NCI-H69 (cell line): Measurements from ENCODE around the gene WIPF1.

Source experiments
- DNase-seq: peaks from one replicate; lab custom pipeline; 2025; lab: John Stamatoyannopoulos, UW

WIPF1 gene, protein sequence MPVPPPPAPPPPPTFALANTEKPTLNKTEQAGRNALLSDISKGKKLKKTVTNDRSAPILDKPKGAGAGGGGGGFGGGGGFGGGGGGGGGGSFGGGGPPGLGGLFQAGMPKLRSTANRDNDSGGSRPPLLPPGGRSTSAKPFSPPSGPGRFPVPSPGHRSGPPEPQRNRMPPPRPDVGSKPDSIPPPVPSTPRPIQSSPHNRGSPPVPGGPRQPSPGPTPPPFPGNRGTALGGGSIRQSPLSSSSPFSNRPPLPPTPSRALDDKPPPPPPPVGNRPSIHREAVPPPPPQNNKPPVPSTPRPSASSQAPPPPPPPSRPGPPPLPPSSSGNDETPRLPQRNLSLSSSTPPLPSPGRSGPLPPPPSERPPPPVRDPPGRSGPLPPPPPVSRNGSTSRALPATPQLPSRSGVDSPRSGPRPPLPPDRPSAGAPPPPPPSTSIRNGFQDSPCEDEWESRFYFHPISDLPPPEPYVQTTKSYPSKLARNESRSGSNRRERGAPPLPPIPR

DNA sequence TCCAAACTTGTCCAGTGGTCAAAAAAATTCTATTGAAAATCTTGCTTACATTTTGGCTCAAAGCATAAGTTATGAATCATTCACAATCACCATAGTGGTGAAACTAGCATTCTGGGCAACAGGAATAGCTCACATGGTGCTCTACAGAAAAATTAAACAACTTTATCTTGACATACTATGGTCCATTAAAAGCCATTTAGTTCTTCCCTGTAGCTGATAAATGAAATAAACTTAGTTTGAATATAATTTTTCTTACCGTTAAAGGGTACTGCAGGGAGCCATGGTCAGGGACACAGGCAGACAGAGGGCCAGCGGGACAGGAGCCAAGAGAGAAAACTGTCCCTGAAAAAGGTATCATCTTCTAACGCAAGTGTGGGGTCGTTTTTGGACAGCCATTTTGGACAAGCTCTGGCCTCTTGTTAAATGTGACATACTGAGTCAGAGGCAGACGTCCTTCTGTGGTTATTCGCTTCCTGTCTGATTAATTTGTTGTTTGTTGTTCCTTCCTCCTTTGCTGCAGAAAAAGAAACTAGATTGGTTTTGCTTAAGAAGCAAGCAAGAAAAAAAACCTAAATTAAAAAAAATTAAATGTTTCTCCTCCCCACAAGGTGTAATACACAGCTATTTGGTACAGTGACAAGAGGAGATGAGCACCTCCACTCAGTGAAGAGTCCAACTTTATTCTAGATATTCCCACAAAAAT is at the start of gene WIPF1:
Gene WIPF1, minus strand, starts transcription at position 460 of the 703 bp plus-strand sequence. CDS start 12,231 bp downstream, outside the sequence.
- no peak for DNase-seq

GRCh38 chr2:174645296-174645695 is 47.7 kb upstream of the WIPF1 start:
- DNase-seq = no peak

GRCh38 chr2:174644406-174644805 is 46.8 kb upstream of the WIPF1 start:
- DNase-seq = no peak

DNA sequence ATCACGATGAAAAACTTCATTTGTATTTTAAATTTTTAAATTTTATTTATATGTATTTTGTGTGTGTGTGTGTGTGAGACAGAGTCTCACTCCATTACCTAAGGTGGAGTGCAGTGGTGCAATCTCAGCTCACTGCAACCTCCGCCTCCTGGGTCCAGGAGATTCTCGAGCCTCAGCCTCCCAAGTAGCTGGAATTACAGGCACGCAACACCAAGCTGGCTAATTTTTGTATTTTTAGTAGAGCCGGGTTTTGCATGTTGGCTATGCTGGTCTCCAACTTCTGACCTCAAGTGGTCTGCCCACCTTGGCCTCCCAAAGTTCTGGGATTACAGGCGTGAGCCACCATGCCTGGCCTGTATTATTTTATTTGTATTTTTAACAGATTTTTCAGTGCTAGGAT is 45.8 kb upstream of the WIPF1 start:
- no peak for DNase-seq

- no peak for DNase-seq
Observed at GRCh38 chr2:174641168-174641567, 43.6 kb upstream of the WIPF1 start.

DNA sequence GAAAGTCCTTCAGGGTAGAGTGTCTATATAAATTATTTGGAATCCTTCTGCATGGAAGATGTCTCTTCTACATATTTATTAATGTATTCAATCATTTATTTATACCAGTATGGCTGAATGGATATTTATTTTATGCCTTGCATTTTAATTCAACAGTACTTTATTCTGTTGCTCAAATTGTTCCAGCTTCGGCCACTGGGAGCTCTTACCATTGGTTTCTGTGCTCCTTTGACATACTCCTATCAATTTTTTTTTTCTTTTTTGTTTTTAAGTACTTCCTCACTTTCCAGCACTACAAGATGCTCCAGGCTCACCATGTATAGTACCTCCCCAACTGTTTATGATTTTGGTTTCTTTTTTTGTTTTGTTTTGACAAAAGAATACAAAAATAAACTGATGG is 39.4 kb upstream of the WIPF1 start:
- no peak for DNase-seq

- DNase-seq = no peak
Observed at GRCh38 chr2:174635776-174636404, 38.3 kb upstream of the WIPF1 start.

GRCh38 chr2:174635015-174635593 is 37.5 kb upstream of the WIPF1 start:
- no peak for DNase-seq

DNA sequence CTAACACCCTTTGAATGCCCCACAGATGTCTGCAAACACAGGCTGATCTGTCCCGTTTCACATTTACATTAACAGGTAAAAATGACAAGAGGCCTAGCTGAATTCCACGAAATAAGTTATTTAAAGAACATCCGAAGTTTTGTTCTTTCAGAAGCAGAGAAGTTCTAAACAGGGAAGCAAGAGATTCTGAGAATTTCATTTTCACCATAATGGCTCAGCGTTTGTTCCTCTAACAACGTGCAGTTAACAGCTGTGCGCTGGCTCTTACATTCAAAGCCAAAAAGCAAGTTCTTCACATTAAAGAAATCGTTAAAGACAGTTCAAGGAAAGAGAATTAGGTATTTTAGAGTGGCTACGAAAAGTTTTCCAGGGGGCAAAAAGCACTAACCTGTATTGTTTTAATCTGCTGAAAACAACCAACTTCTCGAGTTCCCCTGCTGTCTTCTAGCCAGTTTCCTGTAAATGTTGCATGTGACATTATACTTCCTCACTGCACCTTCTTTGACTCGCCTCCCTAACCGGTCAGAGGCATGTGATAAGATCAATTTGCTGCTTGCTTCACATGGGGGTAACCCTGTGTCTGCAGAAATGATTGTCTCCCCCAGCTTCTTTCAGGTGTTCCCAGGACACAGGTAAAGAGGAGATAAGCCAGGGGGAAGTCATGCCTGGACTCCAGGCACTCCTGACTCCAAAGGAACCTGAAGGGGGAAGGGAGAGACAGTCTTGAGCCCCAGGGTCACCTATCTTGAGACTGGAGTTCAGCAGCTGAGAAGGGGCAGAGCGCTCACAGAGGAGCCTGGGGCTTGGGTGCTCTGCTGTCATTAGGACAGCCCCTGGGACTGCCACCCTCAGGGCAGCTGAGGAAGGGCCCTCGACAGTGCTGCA is 36.8 kb upstream of the WIPF1 start:
- DNase-seq = no peak

DNA sequence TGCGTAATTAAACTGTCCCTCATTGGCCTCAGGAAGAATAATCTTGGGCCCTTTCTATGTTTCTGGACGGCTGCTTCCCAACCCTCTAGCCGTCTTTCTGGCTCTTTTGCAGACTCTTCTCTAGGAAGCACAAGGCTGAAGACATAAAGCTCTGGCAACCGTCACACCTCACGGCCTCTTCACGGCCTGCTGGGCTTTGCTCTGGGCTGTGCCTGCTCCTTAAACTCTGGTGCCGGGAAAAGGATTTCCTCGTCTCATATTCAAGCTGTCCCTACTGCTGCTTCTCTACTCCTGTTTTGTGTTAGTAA is 36.0 kb upstream of the WIPF1 start:
- no peak for DNase-seq

- no peak for DNase-seq
Observed at GRCh38 chr2:174632841-174633622, 35.4 kb upstream of the WIPF1 start.

DNA sequence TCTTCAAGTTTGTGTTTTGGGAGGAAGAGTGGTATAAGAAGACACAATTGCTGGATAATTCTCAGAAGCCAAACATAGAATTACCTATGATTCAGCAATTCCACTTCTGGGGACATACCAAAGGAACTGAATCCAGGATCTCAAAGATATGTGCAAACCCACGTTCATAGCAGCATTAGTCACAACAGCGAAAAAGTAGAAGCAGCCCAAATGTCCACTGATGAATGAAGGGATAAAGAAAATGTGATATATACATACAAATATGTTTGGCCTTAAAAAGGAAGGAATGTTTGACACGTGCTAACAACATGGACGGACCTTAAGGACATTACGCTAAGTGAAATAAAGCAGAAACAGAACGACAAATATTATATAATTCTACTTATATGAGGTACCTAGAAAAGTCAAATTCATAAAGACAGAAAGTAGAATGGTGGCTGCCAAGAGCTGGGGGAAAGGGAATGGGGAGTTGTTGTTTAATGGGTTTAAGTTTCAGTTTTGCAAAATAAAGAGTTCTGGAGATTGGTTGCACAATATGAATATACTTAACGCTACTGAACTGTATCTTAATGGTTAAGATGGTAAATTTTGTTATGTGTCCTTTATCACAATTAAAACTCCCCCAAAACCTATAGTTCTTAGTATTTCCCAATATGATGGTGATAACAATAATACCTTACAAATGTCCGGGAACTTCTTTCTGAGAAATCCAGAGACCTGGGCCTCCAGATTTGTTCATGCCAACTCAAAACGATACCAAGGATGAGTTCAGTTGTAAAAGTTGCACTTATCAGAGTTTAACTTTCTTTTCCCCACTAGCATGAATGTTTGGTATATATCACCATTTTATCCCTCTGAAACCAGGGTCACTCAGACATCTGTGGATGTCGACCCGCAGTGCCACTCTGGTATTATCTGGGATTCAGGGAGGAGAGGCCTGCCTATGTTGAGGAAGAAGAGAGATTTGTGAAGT is 33.7 kb upstream of the WIPF1 start:
- DNase-seq = no peak

- DNase-seq = no peak
Observed at GRCh38 chr2:174630107-174630506, 32.5 kb upstream of the WIPF1 start.

GRCh38 chr2:174629506-174629905 is 31.9 kb upstream of the WIPF1 start:
- no peak for DNase-seq

DNA sequence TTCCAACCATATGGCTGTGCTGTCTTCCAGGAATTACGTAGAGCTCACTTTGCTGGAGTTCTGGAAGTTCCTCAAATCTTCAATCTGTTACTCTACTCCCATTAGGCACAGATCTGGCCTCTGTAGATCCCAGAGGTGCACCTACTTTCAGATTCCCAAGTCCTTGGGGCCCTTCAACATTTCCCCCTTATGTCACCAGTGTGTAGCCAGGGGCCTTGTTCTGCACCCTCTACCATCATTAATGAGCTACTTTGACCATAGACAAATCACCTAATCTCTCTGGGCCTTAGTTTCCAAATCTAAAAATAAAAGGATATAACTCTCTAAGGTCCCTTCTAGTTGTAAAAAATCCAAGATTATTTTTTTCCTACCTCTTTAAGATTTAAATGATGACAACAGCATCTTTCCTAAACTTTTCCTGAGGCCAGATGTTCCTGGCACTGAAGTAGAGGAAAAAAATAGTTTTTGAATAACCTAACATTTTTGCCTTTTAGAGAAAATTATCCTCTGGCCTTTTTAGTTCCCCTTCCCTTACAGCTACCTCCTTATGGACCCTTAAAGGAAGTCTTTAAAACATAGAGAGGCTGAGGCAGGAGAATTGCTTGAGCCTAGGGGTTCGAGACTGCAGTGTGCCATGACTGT is 31.0 kb upstream of the WIPF1 start:
- no peak for DNase-seq

DNA sequence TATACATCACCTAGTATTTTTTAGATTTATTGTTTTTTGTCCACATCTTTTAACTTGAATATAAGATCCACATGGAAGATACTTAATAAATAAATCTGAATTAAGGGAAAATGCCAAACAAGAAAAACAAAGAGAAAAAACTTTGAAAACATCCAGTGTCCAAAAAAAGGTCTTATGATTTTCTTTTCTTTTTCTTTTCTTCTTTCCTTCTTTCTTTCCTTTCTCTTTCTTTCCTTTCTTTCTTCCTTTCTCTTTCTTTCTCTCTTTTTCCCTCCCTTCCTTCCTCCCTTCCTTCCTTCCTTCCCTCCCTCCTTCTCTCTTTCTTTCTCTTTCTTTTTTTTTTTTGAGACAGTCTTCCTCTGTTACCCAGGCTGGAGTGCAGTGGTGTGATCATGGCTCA is 29.6 kb upstream of the WIPF1 start:
- DNase-seq = no peak

- DNase-seq = no peak
Observed at GRCh38 chr2:174624895-174625430, 27.4 kb upstream of the WIPF1 start.

DNA sequence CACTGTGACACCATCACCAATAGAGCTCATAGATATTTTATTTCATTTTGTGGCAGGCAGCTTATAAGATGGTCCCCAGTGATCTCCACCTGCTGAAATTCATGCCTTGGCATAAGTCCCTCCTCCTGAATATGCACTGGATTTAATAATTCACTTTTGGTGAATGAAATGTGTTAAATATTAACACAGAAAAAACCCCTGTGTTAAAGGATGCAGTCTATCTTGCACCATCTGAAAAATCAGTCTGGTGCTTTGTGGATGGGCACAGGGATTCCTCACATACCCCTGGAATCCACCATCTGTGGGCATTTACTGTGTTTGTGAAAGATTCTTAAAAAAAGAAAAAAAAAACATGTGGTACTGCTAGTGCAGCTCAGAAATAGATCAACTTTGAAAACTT is 26.1 kb upstream of the WIPF1 start:
- no peak for DNase-seq

DNA sequence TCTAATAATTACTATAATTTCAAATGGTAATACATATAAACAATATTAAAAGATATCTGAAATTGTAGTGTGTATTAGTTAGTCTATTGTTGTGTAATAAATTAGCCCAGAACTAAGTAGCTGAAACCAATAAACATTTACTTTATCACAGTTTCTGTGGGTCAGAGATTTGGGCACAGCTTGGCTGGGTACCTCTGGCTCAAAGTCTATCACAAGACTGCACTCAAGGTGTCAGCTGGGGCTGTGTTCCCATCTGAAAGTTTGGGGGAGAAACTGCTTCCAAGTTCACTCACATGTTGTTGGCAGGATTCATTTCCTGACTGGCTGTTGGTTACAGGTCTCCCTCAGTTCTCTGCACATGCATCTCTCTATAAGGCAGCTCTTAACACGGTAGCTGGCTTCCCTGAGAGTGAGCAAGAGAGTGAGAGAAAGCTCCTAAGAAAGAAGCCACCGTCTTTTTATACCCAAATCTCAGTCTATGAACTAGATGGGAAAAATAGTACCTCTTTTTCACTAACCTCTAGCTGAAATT is 25.6 kb upstream of the WIPF1 start:
- DNase-seq = no peak
